Karpas-422 (cell line): Measurements from ENCODE around the gene DNAJB11. TPM values are rescaled to one million over a fixed set of nuclear protein-coding genes. Genes with fewer than 3 reads are reported as not detected.

ENCODE experiments used
- DNase-seq: peaks from one replicate; pipeline ENCODE4 v3.0.0-alpha.2; 2015
- H2AFZ ChIP-seq: fragments of 200-600 bp; sonication (generic); 2 replicates; pipeline ENCODE4 v1.6.1; 2014; ENCODE audit warnings: antibody characterized with exemption, low read length, mixed read lengths
- H3K27ac ChIP-seq: fragments of 200-600 bp; sonication (generic); 2 replicates; pipeline ENCODE4 v1.5.1; 2014; ENCODE audit warnings: mild to moderate bottlenecking, low read length, moderate library complexity
- H3K27me3 ChIP-seq: fragments of 200-600 bp; sonication (generic); 2 replicates; pipeline ENCODE4 v1.6.1; 2014; ENCODE audit warnings: low read length, mixed read lengths
- H3K36me3 ChIP-seq: fragments of 200-600 bp; sonication (generic); 2 replicates; pipeline ENCODE4 v1.6.1; 2014; ENCODE audit warnings: low read length, mixed read lengths; ENCODE audit not compliant: insufficient read depth
- H3K4me1 ChIP-seq: fragments of 200-600 bp; sonication (generic); 2 replicates; pipeline ENCODE4 v1.6.1; 2014; ENCODE audit warnings: mild to moderate bottlenecking, low read length, mixed read lengths
- H3K4me2 ChIP-seq: fragments of 200-600 bp; sonication (generic); 2 replicates; pipeline ENCODE4 v1.6.1; 2014; ENCODE audit warnings: low read length, low read depth, mild to moderate bottlenecking; ENCODE audit not compliant: poor library complexity, severe bottlenecking
- H3K4me3 ChIP-seq: fragments of 200-600 bp; sonication (generic); 2 replicates; pipeline ENCODE4 v1.5.1; 2014; ENCODE audit warnings: mild to moderate bottlenecking, antibody characterized with exemption, low read length, mixed read lengths
- H3K79me2 ChIP-seq: fragments of 200-600 bp; sonication (generic); 2 replicates; pipeline ENCODE4 v1.6.1; 2014; ENCODE audit warnings: mild to moderate bottlenecking, low read length, mixed read lengths
- H3K9ac ChIP-seq: fragments of 200-600 bp; sonication (generic); 2 replicates; pipeline ENCODE4 v1.6.0; 2014; ENCODE audit warnings: low read length
- H3K9me2 ChIP-seq: fragments of 200-600 bp; sonication (generic), shearing (Covaris generic); replicated peaks from 2 replicates; pipeline ENCODE4 v1.6.0; 2014; ENCODE audit warnings: mild to moderate bottlenecking, low read length, moderate library complexity; ENCODE audit not compliant: insufficient read depth
- H3K9me3 ChIP-seq: fragments of 300-700, 200-600 bp; sonication (generic); 2 replicates; pipeline ENCODE4 v1.6.1; 2014; ENCODE audit warnings: low read length, mixed read lengths
- H4K20me1 ChIP-seq: fragments of 200-600 bp; sonication (generic); 2 replicates; pipeline ENCODE4 v1.6.1; 2014; ENCODE audit warnings: mild to moderate bottlenecking, antibody characterized with exemption, low read length, low read depth; ENCODE audit not compliant: insufficient read depth
- total RNA-seq: library from RNA; depleted of rRNA; stranded (reverse); fragments of >200 nt; shearing (Covaris generic); gene quantifications from 2 replicates; pipeline ENCODE4 v1.2.3, GENCODE V29; 2014; ENCODE audit warnings: low replicate concordance; rRNA removed

The DNAJB11 gene
- total RNA-seq: 103 and 127 TPM in 2 replicates

DNA sequence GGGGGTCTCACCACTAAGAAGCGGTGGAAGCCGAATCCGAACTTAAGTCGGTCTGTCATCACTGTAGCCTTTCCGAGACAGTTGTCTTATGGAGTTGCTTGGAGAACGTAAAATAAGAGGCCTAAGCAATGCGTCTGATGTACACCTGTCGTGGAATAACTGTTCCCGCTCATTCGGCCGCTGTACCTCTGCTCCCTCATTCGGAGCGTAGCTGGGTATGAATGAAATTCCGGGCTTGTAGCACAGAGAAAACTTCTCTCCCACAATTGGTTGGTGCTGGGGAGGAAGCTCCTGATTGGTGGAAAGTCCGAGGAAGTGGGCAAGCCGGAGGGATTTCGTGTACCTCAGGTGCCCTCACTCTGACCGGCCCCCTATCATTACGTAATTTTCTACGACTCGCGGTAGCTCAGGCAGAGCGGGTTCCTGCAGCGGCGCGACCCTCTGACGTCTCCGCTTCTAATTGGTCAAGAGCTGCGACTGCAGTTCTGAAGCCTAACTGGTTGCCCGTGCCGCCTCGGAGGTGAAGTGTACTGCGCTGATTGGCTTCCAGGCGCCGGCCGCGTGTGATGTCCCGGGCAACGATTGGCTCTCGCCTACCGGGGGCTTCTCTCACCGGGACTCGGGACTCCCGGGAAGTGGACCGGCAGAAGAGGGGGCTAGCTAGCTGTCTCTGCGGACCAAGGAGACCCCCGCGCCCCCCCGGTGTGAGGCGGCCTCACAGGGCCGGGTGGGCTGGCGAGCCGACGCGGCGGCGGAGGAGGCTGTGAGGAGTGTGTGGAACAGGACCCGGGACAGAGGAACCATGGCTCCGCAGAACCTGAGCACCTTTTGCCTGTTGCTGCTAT is at the start of gene DNAJB11:
DNAJB11 (plus strand) TSS at position 625 of the 845 bp plus-strand sequence; CDS start at position 803, 178 bp downstream.
- no peaks in the 10 kb centered on the region for H3K9me3 ChIP-seq
- peaks cover 89% of the 10 kb centered on the region for H3K79me2 ChIP-seq
- peak within 1 kb of the TSS; percentile 82; the same call in 1 of the 2 replicates for H2AFZ ChIP-seq
- peak within 1 kb of the TSS; percentile 85 for H3K9ac ChIP-seq
- H3K36me3 ChIP-seq: peaks cover 26% of the 10 kb centered on the region; the same call in 1 of the 2 replicates
- peaks cover 51% of the 10 kb centered on the region for H3K4me1 ChIP-seq
- H3K4me3 ChIP-seq: peak within 1 kb of the TSS; percentile 92
- H3K4me2 ChIP-seq: peak within 1 kb of the TSS; percentile 99
- no peaks in the 10 kb centered on the region for H3K9me2 ChIP-seq
- peak within 1 kb of the TSS; percentile 62 for H3K27ac ChIP-seq
- no peaks in the 10 kb centered on the region for H3K27me3 ChIP-seq
- DNase-seq: peak; percentile 100
- H4K20me1 ChIP-seq: no peaks in the 10 kb centered on the region

GRCh38 chr3:186520957-186521842 is 49.3 kb upstream of the DNAJB11 start:
- Histone ChIP-seq H3K36me3 (no peaks in the 10 kb centered on the region), H2AFZ (no peak overlapping the region), H3K4me3 (no peak overlapping the region), H3K27me3 (no peaks in the 10 kb centered on the region), H3K4me2 (no peak overlapping the region), H3K79me2 (no peaks in the 10 kb centered on the region), H4K20me1 (no peaks in the 10 kb centered on the region), H3K9ac (no peak overlapping the region), H3K9me3 (no peaks in the 10 kb centered on the region), H3K4me1 (peaks cover 35% of the 10 kb centered on the region), H3K9me2 (no peaks in the 10 kb centered on the region), H3K27ac (no peak overlapping the region)
- DNase-seq: no peak

- H3K27ac ChIP-seq: no peak overlapping the region
- H3K9me2 ChIP-seq: no peaks in the 10 kb centered on the region
- H3K4me1 ChIP-seq: peaks cover 46% of the 10 kb centered on the region
- no peaks in the 10 kb centered on the region for H3K36me3 ChIP-seq
- H3K9me3 ChIP-seq: no peaks in the 10 kb centered on the region
- H3K79me2 ChIP-seq: no peaks in the 10 kb centered on the region
- H4K20me1 ChIP-seq: no peaks in the 10 kb centered on the region
- H3K27me3 ChIP-seq: no peaks in the 10 kb centered on the region
- no peak overlapping the region for H3K9ac ChIP-seq
- H3K4me3 ChIP-seq: no peak overlapping the region
- DNase-seq: no peak
- no peak overlapping the region for H3K4me2 ChIP-seq
- H2AFZ ChIP-seq: no peak overlapping the region
These were observed 47.5 kb upstream of the DNAJB11 start for GRCh38 chr3:186523022-186523421.

DNA sequence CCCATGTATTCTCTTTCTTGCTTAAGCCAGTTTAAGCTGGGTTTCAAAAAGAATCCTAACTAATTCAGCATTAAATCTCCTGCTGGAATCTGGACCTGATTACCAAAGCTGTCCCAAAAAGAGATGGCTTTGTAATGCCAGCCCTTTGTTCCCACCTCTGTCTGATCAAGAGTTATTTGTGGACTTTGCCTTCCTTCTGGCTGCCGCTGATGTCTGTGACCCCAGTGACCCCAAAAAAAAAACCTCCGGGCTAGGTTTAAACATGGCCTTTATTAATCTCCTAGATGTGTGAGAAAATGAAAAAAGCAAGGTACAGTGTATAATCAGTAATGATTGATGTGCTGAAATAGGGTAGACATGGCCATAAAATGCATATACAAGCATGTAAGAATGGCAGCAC is 47.1 kb upstream of the DNAJB11 start:
- Histone ChIP-seq H3K9me3 (no peaks in the 10 kb centered on the region), H3K4me2 (no peak overlapping the region), H3K36me3 (no peaks in the 10 kb centered on the region), H3K9ac (no peak overlapping the region), H3K9me2 (no peaks in the 10 kb centered on the region), H3K4me3 (no peak overlapping the region), H2AFZ (no peak overlapping the region), H3K4me1 (peaks cover 46% of the 10 kb centered on the region), H4K20me1 (no peaks in the 10 kb centered on the region), H3K27me3 (no peaks in the 10 kb centered on the region), H3K79me2 (no peaks in the 10 kb centered on the region), H3K27ac (no peak overlapping the region)
- no peak for DNase-seq

- Histone ChIP-seq H3K9me3 (no peaks in the 10 kb centered on the region), H2AFZ (no peak overlapping the region), H3K79me2 (no peaks in the 10 kb centered on the region), H4K20me1 (no peaks in the 10 kb centered on the region), H3K4me1 (peaks cover 34% of the 10 kb centered on the region), H3K9me2 (no peaks in the 10 kb centered on the region), H3K27me3 (no peaks in the 10 kb centered on the region), H3K9ac (no peak overlapping the region), H3K4me3 (no peak overlapping the region), H3K36me3 (no peaks in the 10 kb centered on the region), H3K27ac (no peak overlapping the region), H3K4me2 (no peak overlapping the region)
- no peak for DNase-seq
These were observed 45.9 kb upstream of the DNAJB11 start for GRCh38 chr3:186524616-186525015.

GRCh38 chr3:186525369-186526255 is 44.9 kb upstream of the DNAJB11 start:
- Histone ChIP-seq H3K4me1 (peaks cover 38% of the 10 kb centered on the region), H3K27me3 (no peaks in the 10 kb centered on the region), H3K4me3 (peak overlapping the region; percentile 48), H3K9me3 (no peaks in the 10 kb centered on the region), H3K9me2 (no peaks in the 10 kb centered on the region), H3K27ac (peak overlapping the region; percentile 22; the same call in 1 of the 2 replicates), H4K20me1 (no peaks in the 10 kb centered on the region), H3K36me3 (no peaks in the 10 kb centered on the region), H3K4me2 (peak overlapping the region; percentile 68), H3K9ac (peak overlapping the region; percentile 35), H2AFZ (0 out of 2 replicates have a peak overlapping the region, but pooled peaks have one; percentile 19), H3K79me2 (no peaks in the 10 kb centered on the region)
- DNase-seq: peak; percentile 65

- no peaks in the 10 kb centered on the region for H3K9me3 ChIP-seq
- H3K79me2 ChIP-seq: no peaks in the 10 kb centered on the region
- H3K9ac ChIP-seq: peak overlapping the region; percentile 35; the same call in 1 of the 2 replicates
- no peaks in the 10 kb centered on the region for H3K36me3 ChIP-seq
- H3K4me3 ChIP-seq: peak overlapping the region; percentile 48
- peak overlapping the region; percentile 68 for H3K4me2 ChIP-seq
- 0 out of 2 replicates have a peak overlapping the region, but pooled peaks have one; percentile 19 for H2AFZ ChIP-seq
- DNase-seq: peak; percentile 66
- peak overlapping the region; percentile 22; the same call in 1 of the 2 replicates for H3K27ac ChIP-seq
- H3K4me1 ChIP-seq: peaks cover 43% of the 10 kb centered on the region
- H4K20me1 ChIP-seq: no peaks in the 10 kb centered on the region
- H3K9me2 ChIP-seq: no peaks in the 10 kb centered on the region
- H3K27me3 ChIP-seq: no peaks in the 10 kb centered on the region
These were observed 44.3 kb upstream of the DNAJB11 start for GRCh38 chr3:186526256-186526606.
